ENCODE results near the gene DYNLT1.

DNA sequence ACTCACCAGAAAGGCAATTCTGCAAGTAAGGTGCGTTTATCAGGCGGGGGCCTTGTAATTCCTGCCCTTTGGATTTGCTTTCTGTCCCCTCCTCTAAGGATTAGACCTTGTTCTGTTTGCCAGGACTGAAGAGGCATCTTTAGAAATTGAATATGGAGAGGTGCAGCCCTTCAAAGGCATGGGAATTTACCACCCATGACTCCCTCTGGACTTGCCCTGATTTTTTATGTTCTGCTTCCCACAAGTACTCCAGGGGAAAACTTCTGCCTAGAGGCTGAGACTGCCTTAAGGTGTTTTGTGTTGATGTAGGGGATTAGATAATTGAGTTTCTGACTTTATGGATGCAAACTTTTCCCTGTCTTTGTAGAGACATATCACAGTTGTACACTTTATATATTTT, 35.5 kb upstream of the DYNLT1 start:
- no peak for TF ChIP-seq CTCF (IDR thresholded peaks at IDR 0.05 in 2 of 3, conservative IDR thresholded peaks at IDR 0.05 in 1 of 3; ENCODE audit: control insufficient read depth in 2 of 3, extremely low read depth in 1 of 3, insufficient read depth in 1 of 3, low read depth in 3 of 3, low read length in 3 of 3)
- no peak for TF ChIP-seq EZH2 (IDR thresholded peaks at IDR 0.05; ENCODE audit: borderline replicate concordance, control insufficient read depth, low read depth, low read length)
- no peak for TF ChIP-seq CREB1 (IDR thresholded peaks at IDR 0.05; ENCODE audit: low read depth)

Data from GM12878 (cell line).